ENCODE data around the gene TTC7B.

- TF ChIP-seq CTCF (IDR thresholded peaks at IDR 0.05; ENCODE audit: borderline replicate concordance, extremely low read depth, low read length, poor library complexity, severe bottlenecking) (no peak), EZH2 (IDR thresholded peaks at IDR 0.05; ENCODE audit: borderline replicate concordance, low read depth, low read length, severe bottlenecking) (no peak)
Measured at GRCh38 chr14:90808759-90809529, 7.3 kb downstream of the TTC7B start.
